ENCODE data around the gene ZNF782. TPM values are rescaled to one million over a fixed set of nuclear protein-coding genes. Genes with fewer than 3 reads are reported as not detected.
A peak's percentile ranks its signal among the peaks of the same experiment; 100 is the strongest.
"Not testable (repeated sequence)": the region's sequence is repeated elsewhere in the genome, so short reads cannot be mapped to it uniquely, and the experiment has no call there.

Gene ZNF782
- total RNA-seq, 1 donor from 2014 or later, result 4.4 TPM

GRCh38 chr9:96856363-96857286 is 2.3 kb upstream of the ZNF782 start:
- DNase-seq (peak; percentile 52), ATAC-seq (peak; percentile 46)
- intact Hi-C loops (cut with micrococcal nuclease), result loop anchor here (5.0 kb wide), 2 partner anchors 251 to 541 kb away; no protein-coding TSS in a partner anchor

- DNase-seq (no peak), ATAC-seq (no peak)
- intact Hi-C loops (cut with micrococcal nuclease), result loop anchor here (5.0 kb wide), 2 partner anchors 253 to 543 kb away; no protein-coding TSS in a partner anchor
Observed at GRCh38 chr9:96854651-96855273, 448 bp upstream of the ZNF782 start.

- DNase-seq, result no peak
- ATAC-seq, result no peak
- intact Hi-C loops (cut with micrococcal nuclease), result no loop called here
Observed at GRCh38 chr9:96852676-96853075, 1.6 kb downstream of the ZNF782 start.

GRCh38 chr9:96844040-96844439 is 10.3 kb downstream of the ZNF782 start:
- ATAC-seq (no peak), DNase-seq (no peak)
- intact Hi-C loops (cut with micrococcal nuclease), result no loop called here

DNA sequence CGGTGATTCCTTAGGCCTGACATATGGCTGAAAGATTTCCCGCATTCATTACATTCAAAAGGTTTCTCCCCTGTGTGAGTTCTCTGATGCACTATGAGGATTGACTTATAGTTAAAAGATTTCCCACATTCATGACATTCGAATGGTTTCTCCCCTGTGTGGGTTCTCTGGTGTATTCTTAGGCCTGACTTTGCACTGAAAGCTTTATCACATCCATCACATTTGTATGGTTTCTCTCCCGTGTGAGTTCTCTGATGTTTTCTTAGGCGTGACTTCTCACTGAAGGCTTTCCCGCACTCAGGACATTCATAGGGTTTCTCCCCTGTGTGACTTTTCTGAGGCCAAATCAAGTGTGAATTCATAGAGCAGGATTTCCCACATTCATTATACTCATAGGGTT is 35.8 kb downstream of the ZNF782 start:
- intact Hi-C loops (cut with micrococcal nuclease), result no loop called here
- no peak for ATAC-seq
- no peak for DNase-seq

DNA sequence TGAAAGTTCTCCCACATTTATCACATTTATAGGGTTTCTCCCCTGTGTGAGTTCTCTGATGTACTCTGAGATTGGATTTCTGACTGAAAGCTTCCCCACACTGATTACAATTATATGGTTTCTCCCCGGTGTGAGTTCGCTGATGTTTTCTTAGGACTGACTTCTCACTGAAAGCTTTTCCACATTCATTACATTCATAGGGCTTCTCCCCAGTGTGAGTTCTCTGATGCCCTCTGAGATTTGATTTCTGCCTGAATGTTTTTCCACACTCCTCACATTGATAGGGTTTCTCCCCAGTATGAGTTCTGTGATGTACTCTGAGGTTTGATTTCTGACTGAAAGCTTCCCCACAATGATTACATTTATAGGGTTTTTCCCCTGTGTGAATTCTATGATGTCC is 36.3 kb downstream of the ZNF782 start:
- intact Hi-C loops (cut with micrococcal nuclease), result no loop called here
- ATAC-seq (no peak), DNase-seq (no peak)

GRCh38 chr9:96813607-96814006 is 40.7 kb downstream of the ZNF782 start:
- ATAC-seq (no peak), DNase-seq (no peak)
- intact Hi-C loops (cut with micrococcal nuclease), result no loop called here

- intact Hi-C loops (cut with micrococcal nuclease); ATAC-seq; DNase-seq: not testable (repeated sequence)
Observed at GRCh38 chr9:96798959-96799358, 55.4 kb downstream of the ZNF782 start.

- intact Hi-C loops (cut with micrococcal nuclease), result no loop called here
- ATAC-seq, result no peak
- DNase-seq, result no peak
Observed at GRCh38 chr9:96784021-96784420, 70.3 kb downstream of the ZNF782 start.

DNA sequence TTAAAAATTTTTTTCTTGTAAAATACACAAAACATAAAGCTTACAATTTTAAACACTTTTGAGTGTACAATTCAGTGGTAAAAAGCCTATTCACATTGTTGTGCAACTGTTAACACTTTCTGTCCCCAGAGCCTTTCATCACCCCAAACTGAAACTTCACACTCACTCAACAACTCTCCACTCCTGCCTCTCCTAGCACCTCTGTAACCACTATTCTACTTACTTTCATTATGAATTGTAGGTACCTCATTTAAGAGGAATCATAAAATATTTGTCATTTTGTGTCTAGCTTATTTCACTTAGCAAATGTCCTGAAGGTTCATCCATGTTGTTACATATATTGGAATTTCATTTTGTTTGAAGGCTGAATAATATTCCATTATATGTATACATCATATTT is 72.1 kb downstream of the ZNF782 start:
- DNase-seq, result no peak
- intact Hi-C loops (cut with micrococcal nuclease), result no loop called here
- no peak for ATAC-seq

DNA sequence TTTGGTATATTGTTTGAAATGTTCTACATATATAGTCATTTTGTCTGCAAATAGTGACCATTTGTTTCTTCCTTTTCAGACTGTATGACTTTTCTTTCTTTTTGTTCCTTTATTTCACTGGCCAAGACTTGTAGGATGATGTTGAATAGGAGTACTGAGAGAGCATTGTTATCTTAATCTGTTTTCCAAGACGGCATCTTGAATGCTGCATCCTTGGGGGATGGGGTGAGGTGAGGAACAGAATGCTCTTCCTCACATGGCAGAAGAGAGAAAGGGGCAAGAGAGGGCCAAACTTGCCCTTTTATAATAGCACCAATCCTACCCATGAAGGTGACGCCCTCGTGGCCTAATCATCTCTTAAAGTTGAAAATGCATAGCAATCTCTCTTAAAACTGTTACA is 72.8 kb downstream of the ZNF782 start:
- DNase-seq (no peak), ATAC-seq (no peak)
- intact Hi-C loops (cut with micrococcal nuclease), result no loop called here

- intact Hi-C loops (cut with micrococcal nuclease), result no loop called here
- ATAC-seq (no peak), DNase-seq (no peak)
Observed at GRCh38 chr9:96779089-96779488, 75.2 kb downstream of the ZNF782 start.

DNA sequence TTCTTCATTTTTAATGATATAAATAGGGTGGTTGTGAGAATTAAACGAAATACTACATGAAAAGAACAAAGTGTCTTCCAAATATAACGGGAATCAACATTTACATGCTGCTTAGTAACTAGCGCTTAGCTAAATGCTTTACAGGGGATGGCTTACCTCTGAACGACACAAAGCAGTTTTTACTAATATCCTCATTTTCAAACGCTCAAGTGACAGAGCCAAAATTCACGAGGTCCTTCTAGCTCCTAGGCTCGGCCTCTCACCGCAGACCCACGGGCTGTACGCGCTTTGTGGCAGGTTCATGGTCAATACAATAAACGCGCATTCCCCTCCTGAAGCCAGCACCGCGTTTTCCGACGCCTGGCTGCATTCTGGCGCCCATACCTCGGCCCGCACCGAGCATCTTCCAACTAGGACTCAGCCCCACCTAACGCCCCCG is 76.9 kb downstream of the ZNF782 start:
- no peak for ATAC-seq

GRCh38 chr9:96771124-96771523 is 83.2 kb downstream of the ZNF782 start:
- intact Hi-C loops (cut with micrococcal nuclease), result no loop called here
- DNase-seq, result no peak
- no peak for ATAC-seq

More for the DNA sequence above, 76.9 kb downstream of the ZNF782 start:
- DNase-seq, result no peak
- intact Hi-C loops (cut with micrococcal nuclease), result no loop called here

DNA sequence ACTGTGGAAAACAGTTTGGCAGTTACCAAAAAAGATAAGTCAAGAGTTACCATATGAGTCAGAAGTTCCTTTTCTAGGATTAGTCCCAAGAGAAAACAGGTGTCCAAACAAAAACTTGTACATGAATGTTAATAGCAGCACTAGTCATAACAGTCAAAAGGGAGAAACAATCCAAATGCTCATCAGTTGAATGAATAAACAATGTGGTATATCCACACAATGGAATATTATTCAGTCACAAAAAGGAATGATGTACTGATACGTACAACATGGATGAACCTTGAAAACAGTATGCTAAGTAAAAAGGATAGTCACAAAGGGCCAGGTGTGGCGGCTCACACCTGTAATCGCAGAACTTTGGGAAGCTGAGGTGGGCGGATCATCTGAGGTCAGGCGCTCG is 84.3 kb downstream of the ZNF782 start:
- no peak for DNase-seq
- ATAC-seq, result no peak
- intact Hi-C loops (cut with micrococcal nuclease), result no loop called here

Other genes with a start within 250 kb of the ZNF782 start
- 18.1 TPM for gene CDC14B, start 234.7 kb downstream of the ZNF782 start, total RNA-seq
- 24.5 TPM for gene PRXL2C, start 199.2 kb downstream of the ZNF782 start, total RNA-seq
- gene ZNF510, start 76.4 kb downstream of the ZNF782 start, total RNA-seq, result 5.7 TPM
- gene NUTM2G, start 74.3 kb upstream of the ZNF782 start, total RNA-seq, result not detected
- 0.27 TPM for gene CTSV, start 184.6 kb upstream of the ZNF782 start, total RNA-seq

Data from left ventricle myocardium superior (tissue), 1 donor.